Ovary (tissue), 9 donors: Measurements from ENCODE around the gene MARCHF3. TPM values are rescaled to one million over a fixed set of nuclear protein-coding genes. Genes with fewer than 3 reads are reported as not detected.
"Not testable (repeated sequence)": the region's sequence is repeated elsewhere in the genome, so short reads cannot be mapped to it uniquely, and the experiment has no call there.

Experiments
- DNase-seq, 5 donors: peaks; one replicate each; pipeline ENCODE4 v3.0.0-alpha.2; 2019 to 2020
- H3K27ac ChIP-seq, 2 donors: fragments of 200-600 bp; one replicate each; pipeline versions ENCODE4 v1.5.1 to v1.8.0; 2019 to 2022
- H3K27me3 ChIP-seq: fragments of 200-600 bp; one replicate; pipeline ENCODE4 v1.8.0; 2022
- H3K36me3 ChIP-seq: fragments of 200-600 bp; sonication (generic); one replicate; pipeline ENCODE4 v1.5.1; 2019
- H3K4me1 ChIP-seq: one replicate; pipeline ENCODE4 v1.8.1; 2013; ENCODE audit warnings: mild to moderate bottlenecking, moderate library complexity; ENCODE audit not compliant: insufficient read depth
- H3K4me3 ChIP-seq: fragments of 200-600 bp; sonication (generic); one replicate; pipeline ENCODE4 v1.5.1; 2017
- H3K9me3 ChIP-seq, 2 donors: fragments of 200-600 bp in 1 of 2; sonication (generic) in 1 of 2; one replicate each; pipeline versions ENCODE4 v1.5.1 to v1.8.1; 2013 to 2019; ENCODE audit warnings: mild to moderate bottlenecking in 1 of 2, moderate library complexity in 1 of 2
- EP300 ChIP-seq: sonication (generic); formaldehyde crosslinking; IDR thresholded peaks from one replicate; pipeline ENCODE4 v1.6.1; 2017; ENCODE audit warnings: antibody characterized with exemption
- POLR2A ChIP-seq: fragments of 450-650 bp; IDR thresholded peaks from one replicate; pipeline ENCODE4 v1.6.1; 2017; ENCODE audit warnings: antibody characterized with exemption, mild to moderate bottlenecking, moderate library complexity
- WGBS, 3 donors: extraction: QIAGEN DNeasy Blood & Tissue Kit in 1 of 3; methylation state at CpG; one replicate each; pipeline versions ENCODE4 v1.1.5 to v1.1.7; 2013 to 2017; 5-methylcytosine and 5-hydroxymethylcytosine counted together
- intact Hi-C, 4 donors: fragments of 100-400 bp; cut with DNase I; formaldehyde crosslinking; loops; one replicate each; pipeline versions ENCODE4 v1.11.0 to v1.15.1; 2022 to 2023
- polyA plus RNA-seq, 2 donors: library from polyadenylated mRNA; stranded (reverse); fragments of 200-250 nt in 1 of 2; fragments of 350-450 nt in 1 of 2; fragmentation: Illumina TruSeq in 1 of 2; extraction: RNeasy Lipid Tissue Mini Kit (QIAGEN cat#74804) in 1 of 2; gene quantifications; one replicate each; pipeline ENCODE4 v1.2.3, GENCODE V29; 2013 to 2014
- total RNA-seq, 7 donors: library from RNA; depleted of rRNA in 2 of 7; stranded (reverse); fragments of >200 nt in 2 of 7; fragmentation: NEBNext Ultra II Directional in 3 of 7; extraction: Animal tissue kit (Norgen Biotek cat#: 25700) in 3 of 7; gene quantifications; one replicate each; pipeline versions ENCODE4 v1.1.0 to v1.2.4, GENCODE V29; 2016 to 2023
- TF ChIP-seq, protein P1 (sequence below), 3 donors: fragments of 450-650 bp in 2 of 3; fragments of 200-600 bp in 1 of 3; IDR thresholded peaks; one replicate each; pipeline versions ENCODE4 v1.5.1 to v1.8.0; 2016 to 2022; ENCODE audit warnings: antibody characterized with exemption in 3 of 3, mild to moderate bottlenecking in 1 of 3
- donor health status: DM: no; HTN: no; CAD: no; lungs with moderate emphysema.
- donor health status: DM: no; HTN: no; CAD: no.
- donor health status: Bipolar disorder and iron deficiency.
- donor health status: DM: yes; HTN: yes; CAD: no.
- donor health status: DM: no; HTN: no; CAD: no.
- donor health status: DM: yes; HTN: yes; CAD: no.

The MARCHF3 gene
- total and polyA plus RNA-seq, 9 donors = 2.1 to 13.8 (median 4.5) TPM

DNA sequence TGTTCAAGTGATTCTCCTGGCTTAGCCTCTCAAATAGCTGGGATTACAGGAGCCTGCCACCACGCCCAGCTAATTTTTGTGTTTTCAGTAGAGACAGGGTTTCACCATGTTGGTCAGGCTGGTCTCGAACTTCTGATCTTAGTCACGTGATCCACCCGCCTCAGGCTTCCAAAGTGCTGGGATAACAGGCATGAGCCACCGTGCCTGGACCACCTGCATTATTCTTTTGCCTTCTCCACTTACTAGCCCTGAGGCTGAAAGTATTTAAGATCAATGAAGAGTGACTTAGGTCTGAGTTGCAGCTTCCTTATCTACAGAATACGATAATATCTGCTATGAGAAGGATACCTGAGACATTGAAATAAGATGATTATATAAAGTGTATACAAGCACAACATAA, 129.6 kb downstream of the MARCHF3 start:
- no peaks in the 10 kb centered on the region for H3K4me1 ChIP-seq
- H3K27ac ChIP-seq = no peak overlapping the region
- WGBS, 3 donors = 91 to 94% (median 92%) methylated on average over 6 of the region's 6 CpGs
- DNase-seq = no peak
- intact Hi-C loops = no loop called here
- no peaks in the 10 kb centered on the region for H3K36me3 ChIP-seq
- no peaks in the 10 kb centered on the region for H3K27me3 ChIP-seq
- no peaks in the 10 kb centered on the region for H3K9me3 ChIP-seq
- TF ChIP-seq EP300 = no peak
- TF ChIP-seq POLR2A = no peak
- TF ChIP-seq, protein P1, sequence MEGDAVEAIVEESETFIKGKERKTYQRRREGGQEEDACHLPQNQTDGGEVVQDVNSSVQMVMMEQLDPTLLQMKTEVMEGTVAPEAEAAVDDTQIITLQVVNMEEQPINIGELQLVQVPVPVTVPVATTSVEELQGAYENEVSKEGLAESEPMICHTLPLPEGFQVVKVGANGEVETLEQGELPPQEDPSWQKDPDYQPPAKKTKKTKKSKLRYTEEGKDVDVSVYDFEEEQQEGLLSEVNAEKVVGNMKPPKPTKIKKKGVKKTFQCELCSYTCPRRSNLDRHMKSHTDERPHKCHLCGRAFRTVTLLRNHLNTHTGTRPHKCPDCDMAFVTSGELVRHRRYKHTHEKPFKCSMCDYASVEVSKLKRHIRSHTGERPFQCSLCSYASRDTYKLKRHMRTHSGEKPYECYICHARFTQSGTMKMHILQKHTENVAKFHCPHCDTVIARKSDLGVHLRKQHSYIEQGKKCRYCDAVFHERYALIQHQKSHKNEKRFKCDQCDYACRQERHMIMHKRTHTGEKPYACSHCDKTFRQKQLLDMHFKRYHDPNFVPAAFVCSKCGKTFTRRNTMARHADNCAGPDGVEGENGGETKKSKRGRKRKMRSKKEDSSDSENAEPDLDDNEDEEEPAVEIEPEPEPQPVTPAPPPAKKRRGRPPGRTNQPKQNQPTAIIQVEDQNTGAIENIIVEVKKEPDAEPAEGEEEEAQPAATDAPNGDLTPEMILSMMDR (IDR thresholded peaks at IDR 0.05) = no peak
- H3K4me3 ChIP-seq = no peak overlapping the region

DNA sequence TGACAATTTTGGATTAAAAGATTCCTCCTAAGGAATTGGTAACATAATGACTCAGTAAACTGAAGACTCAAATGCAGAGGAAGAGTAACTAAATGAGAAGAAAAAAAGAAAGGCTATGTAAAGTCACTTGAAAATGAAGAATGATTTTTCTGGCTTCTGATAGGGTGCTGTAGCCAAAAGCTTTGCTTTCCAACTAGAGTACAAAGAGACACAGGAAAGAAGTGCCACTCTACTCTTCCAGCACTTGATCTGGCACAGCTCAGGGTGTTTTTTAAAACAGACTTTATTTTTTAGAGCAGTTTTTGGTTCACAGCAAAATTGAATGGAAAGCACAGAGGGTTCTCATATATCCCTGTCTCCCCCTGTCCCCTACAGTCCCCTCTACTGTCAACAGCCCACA, 130.9 kb downstream of the MARCHF3 start:
- no peaks in the 10 kb centered on the region for H3K4me1 ChIP-seq
- intact Hi-C loops = no loop called here

DNA sequence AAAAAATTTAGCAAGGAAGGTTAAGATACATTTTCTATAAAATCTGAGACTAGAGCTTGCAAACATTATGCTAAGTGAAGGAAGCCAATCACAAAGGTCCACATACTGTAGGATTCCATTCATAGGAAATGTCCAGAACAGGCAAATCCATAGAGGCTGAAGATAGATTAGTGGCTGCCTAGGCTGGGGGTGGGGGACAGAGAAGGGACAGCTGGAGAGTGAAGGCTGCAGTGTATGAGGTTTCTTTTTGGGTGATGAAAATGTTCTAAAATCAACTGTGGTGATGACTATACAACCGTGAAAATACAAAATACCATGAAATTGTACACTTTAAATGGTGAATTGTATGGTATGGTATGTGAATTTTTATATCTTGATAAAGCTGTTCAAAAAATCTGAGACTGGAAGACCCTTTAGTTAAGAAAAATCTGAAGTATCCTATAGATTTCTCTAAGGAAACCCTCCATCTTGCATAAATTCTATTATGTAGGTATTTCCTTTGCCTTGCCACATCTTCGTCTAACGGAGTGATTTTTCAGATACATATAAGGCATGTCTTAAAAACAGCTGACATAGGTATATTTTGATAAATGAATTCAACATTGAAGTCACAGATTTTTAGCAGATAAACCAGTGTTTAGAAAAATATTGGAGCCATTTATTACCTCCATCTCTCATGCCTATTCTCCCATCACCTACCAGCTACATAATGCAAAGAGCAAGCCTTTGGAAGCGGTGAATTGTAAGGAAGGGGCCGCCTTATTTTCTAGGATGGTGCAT, 132.3 kb downstream of the MARCHF3 start:
- H3K4me3 ChIP-seq = no peak overlapping the region
- no peaks in the 10 kb centered on the region for H3K36me3 ChIP-seq
- intact Hi-C loops = no loop called here
- no peaks in the 10 kb centered on the region for H3K4me1 ChIP-seq
- H3K27ac ChIP-seq = no peak overlapping the region
- H3K27me3 ChIP-seq = no peaks in the 10 kb centered on the region
- TF ChIP-seq EP300 (no peak), POLR2A (no peak)
- TF ChIP-seq, protein P1 (IDR thresholded peaks at IDR 0.05) = no peak
- no peaks in the 10 kb centered on the region for H3K9me3 ChIP-seq
- DNase-seq = no peak
- WGBS, 3 donors = 95 to 96% (median 95%) methylated on average over 5 of the region's 5 CpGs

More for the DNA sequence above, 130.9 kb downstream of the MARCHF3 start:
- H3K27me3 ChIP-seq = no peaks in the 10 kb centered on the region
- no peaks in the 10 kb centered on the region for H3K9me3 ChIP-seq
- H3K27ac ChIP-seq = no peak overlapping the region
- no peak for DNase-seq
- TF ChIP-seq POLR2A = no peak
- no peaks in the 10 kb centered on the region for H3K36me3 ChIP-seq
- H3K4me3 ChIP-seq = no peak overlapping the region

DNA sequence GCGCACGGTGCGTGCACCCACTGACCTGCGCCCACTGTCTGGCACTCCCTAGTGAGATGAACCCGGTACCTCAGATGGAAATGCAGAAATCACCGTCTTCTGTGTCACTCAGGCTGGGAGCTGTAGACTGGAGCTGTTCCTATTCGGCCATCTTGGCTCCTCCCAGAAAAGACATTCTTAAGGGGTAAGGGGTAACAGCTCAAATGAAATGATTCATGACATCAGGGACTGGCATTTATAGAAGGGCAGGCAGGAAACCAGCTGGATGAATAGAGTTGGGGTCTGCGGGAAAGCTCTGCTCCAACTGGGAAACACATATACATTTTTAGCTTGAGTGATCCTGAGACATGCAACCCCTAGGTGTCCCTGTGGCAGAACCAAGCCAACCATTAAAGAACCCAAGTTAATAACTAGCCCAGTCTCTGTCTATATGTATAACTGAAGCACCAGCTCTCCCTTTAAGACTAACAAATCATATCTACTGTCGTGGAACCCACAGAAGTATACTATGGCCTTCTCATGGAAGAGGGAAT, 134.1 kb downstream of the MARCHF3 start:
- TF ChIP-seq EP300 (no peak), POLR2A (no peak)
- TF ChIP-seq, protein P1 (IDR thresholded peaks at IDR 0.05) = no peak
- Histone ChIP-seq H3K27me3 (no peaks in the 10 kb centered on the region), H3K9me3 (no peaks in the 10 kb centered on the region), H3K4me3 (no peak overlapping the region), H3K4me1 (no peaks in the 10 kb centered on the region), H3K36me3 (no peaks in the 10 kb centered on the region), H3K27ac (no peak overlapping the region)
- intact Hi-C loops = no loop called here
- WGBS, 3 donors = 94 to 95% (median 94%) methylated on average over 9 of the region's 9 CpGs
- DNase-seq = no peak

DNA sequence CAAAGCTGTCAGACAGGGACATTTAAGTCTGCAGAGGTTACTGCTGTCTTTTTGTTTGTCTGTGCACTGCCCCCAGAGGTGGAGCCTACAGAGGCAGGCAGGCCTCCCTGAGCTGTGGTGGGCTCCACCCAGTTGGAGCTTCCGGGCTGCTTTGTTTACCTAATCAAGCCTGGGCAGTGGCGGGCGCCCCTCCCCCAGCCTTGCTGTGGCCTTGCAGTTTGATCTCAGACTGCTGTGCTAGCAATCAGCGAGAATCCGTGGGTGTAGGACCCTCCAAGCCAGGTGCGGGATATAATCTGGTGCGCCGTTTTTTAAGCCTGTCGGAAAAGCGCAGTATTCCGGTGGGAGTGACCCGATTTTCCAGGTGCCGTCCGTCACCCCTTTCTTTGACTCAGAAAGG, 134.6 kb downstream of the MARCHF3 start:
- H3K4me3 ChIP-seq, H3K27me3 ChIP-seq, DNase-seq, H3K9me3 ChIP-seq, H3K27ac ChIP-seq, H3K36me3 ChIP-seq, H3K4me1 ChIP-seq, intact Hi-C loops: not testable (repeated sequence)
- whole genome bisulfite sequencing, 3 donors = 79 to 83% (median 80%) methylated on average over 14 of the region's 14 CpGs

DNA sequence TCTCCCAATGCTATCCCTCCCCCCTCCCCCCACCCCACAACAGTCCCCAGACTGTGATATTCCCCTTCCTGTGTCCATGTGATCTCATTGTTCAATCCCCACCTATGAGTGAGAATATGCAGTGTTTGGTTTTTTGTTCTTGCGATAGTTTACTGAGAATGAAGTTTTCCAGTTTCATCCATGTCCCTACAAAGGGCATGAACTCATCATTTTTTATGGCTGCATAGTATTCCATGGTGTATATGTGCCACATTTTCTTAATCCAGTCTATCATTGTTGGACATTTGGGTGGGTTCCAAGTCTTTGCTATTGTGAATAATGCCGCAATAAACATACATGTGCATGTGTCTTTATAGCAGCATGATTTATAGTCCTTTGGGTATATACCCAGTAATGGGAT, 139.9 kb downstream of the MARCHF3 start:
- WGBS, 3 donors = 92 to 100% (median 95%) methylated on average over 1 to 2 of the region's 2 CpGs
- H3K4me3 ChIP-seq, H3K36me3 ChIP-seq, H3K27me3 ChIP-seq, H3K4me1 ChIP-seq, intact Hi-C loops, DNase-seq, H3K27ac ChIP-seq, H3K9me3 ChIP-seq: not testable (repeated sequence)
